ENCODE data around the gene STPG3.

The STPG3 gene

GRCh38 chr9:137295849-137296669, 45.0 kb downstream of the STPG3 start:
- TF ChIP-seq, protein P1, sequence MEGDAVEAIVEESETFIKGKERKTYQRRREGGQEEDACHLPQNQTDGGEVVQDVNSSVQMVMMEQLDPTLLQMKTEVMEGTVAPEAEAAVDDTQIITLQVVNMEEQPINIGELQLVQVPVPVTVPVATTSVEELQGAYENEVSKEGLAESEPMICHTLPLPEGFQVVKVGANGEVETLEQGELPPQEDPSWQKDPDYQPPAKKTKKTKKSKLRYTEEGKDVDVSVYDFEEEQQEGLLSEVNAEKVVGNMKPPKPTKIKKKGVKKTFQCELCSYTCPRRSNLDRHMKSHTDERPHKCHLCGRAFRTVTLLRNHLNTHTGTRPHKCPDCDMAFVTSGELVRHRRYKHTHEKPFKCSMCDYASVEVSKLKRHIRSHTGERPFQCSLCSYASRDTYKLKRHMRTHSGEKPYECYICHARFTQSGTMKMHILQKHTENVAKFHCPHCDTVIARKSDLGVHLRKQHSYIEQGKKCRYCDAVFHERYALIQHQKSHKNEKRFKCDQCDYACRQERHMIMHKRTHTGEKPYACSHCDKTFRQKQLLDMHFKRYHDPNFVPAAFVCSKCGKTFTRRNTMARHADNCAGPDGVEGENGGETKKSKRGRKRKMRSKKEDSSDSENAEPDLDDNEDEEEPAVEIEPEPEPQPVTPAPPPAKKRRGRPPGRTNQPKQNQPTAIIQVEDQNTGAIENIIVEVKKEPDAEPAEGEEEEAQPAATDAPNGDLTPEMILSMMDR (IDR thresholded peaks at IDR 0.05; ENCODE audit: unreplicated experiment in 3 of 3), result no peak
- peaks cover 4% of the 10 kb centered on the region for H3K9me3 Mint-ChIP-seq
- peaks cover 32% of the 10 kb centered on the region for H3K27me3 Mint-ChIP-seq (ENCODE audit: low read depth)
- H3K27ac Mint-ChIP-seq, result peak overlapping the region; percentile 67 to 85 (median 75)
- peaks cover 24% of the 10 kb centered on the region for H3K4me1 Mint-ChIP-seq
- H3K4me3 Mint-ChIP-seq, result peak overlapping the region; percentile 80 to 86 (median 82)
- no peaks in the 10 kb centered on the region for H3K36me3 Mint-ChIP-seq (ENCODE audit: low read depth)

DNA sequence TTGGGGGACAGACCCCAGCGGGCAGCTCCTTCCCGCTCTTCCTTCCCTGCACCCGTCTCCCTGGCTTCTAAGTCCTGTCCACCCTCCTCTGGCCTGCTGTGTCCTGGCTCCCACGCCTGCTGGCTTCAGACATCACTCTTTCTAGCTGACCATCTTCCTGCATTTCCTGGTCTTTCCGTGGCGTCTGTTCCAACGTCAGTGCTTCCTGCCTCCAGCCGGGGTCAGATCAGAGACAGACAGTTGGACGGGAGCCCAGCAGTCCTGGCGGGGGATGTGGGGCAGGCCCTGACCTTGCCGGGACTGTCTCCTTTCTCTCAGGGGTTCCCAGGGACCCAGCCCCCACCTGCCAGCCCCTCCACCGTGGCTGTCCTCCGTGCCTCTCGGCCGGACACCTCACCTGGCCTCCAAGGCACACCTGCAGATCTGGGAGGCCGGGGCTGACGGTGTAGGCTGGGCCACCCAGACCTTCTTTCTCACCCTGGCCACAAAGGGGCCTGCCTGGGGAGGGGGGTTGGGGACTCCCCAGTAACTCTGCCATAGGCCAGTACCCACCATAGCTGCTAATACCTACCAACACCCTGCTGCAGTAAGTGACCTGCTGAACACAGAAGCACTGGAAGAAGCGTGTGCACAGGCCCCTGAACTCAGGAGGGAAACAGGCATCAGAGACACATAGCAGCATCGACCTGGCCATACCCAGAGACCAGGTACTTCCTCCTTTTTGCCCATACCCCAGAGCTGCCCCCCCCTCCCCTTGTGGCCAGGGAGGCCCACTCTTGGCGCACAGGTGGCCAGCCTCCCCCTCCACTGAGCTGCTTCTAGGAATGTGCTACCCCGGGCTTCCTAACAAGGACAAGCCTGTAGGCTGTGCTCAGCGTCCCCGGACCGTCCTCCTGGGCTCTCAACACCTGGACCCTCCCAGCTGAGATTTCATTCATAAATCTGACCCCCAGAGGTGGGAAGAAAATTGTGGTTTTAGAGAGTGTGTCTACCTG, 45.9 kb downstream of the STPG3 start:
- Mint-ChIP-seq H3K36me3 (ENCODE audit: low read depth) (no peaks in the 10 kb centered on the region), H3K27me3 (ENCODE audit: low read depth) (peaks cover 32% of the 10 kb centered on the region), H3K4me3 (peak overlapping the region; percentile 80 to 86 (median 82)), H3K27ac (peak overlapping the region; percentile 67 to 85 (median 75)), H3K4me1 (peaks cover 24% of the 10 kb centered on the region), H3K9me3 (peaks cover 4% of the 10 kb centered on the region)
- TF ChIP-seq, protein P1 (IDR thresholded peaks at IDR 0.05; ENCODE audit: unreplicated experiment in 3 of 3), result no peak

GRCh38 chr9:137297966-137298365, 46.9 kb downstream of the STPG3 start:
- H3K27ac Mint-ChIP-seq, result no peak overlapping the region
- H3K9me3 Mint-ChIP-seq, result peaks cover 4% of the 10 kb centered on the region
- peaks cover 32% of the 10 kb centered on the region for H3K27me3 Mint-ChIP-seq (ENCODE audit: low read depth)
- peak overlapping the region in 2 of 3 experiments; percentile 23 to 28 for H3K4me3 Mint-ChIP-seq
- peaks cover 26% of the 10 kb centered on the region for H3K4me1 Mint-ChIP-seq
- TF ChIP-seq, protein P1 (IDR thresholded peaks at IDR 0.05; ENCODE audit: unreplicated experiment in 3 of 3), result no peak
- no peaks in the 10 kb centered on the region for H3K36me3 Mint-ChIP-seq (ENCODE audit: low read depth)

- Mint-ChIP-seq H3K27ac (no peak overlapping the region), H3K27me3 (ENCODE audit: low read depth) (peaks cover 38% of the 10 kb centered on the region), H3K4me1 (peaks cover 27% of the 10 kb centered on the region), H3K4me3 (peak overlapping the region; percentile 51 to 62 (median 59)), H3K36me3 (ENCODE audit: low read depth) (no peaks in the 10 kb centered on the region), H3K9me3 (peaks cover 2% of the 10 kb centered on the region)
- TF ChIP-seq, protein P1 (IDR thresholded peaks at IDR 0.05; ENCODE audit: unreplicated experiment in 3 of 3), result no peak
Observed at GRCh38 chr9:137298401-137299202, 47.5 kb downstream of the STPG3 start.

DNA sequence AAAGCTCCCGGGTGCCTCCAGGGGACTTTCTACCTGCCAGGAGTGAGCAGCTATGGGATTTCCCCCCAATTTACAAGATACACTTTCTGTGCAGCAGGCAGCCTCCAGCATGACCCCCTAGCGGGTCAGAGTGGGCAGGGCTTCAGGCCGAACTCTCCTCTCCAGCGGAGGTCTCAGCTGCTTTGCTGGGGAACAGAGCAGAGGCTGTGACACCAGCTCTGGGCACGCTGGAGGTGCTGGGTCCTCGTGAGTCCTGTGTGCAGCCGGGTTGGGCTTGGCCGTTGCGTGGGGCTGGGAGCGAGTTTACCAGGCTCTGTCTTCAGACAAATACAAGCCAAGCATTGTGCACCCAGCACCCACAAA, 48.1 kb downstream of the STPG3 start:
- Mint-ChIP-seq H3K9me3 (no peaks in the 10 kb centered on the region), H3K4me1 (peaks cover 22% of the 10 kb centered on the region), H3K27me3 (ENCODE audit: low read depth) (peaks cover 35% of the 10 kb centered on the region), H3K36me3 (ENCODE audit: low read depth) (no peaks in the 10 kb centered on the region), H3K27ac (no peak overlapping the region), H3K4me3 (peak overlapping the region; percentile 50 to 59 (median 51))
- TF ChIP-seq, protein P1 (IDR thresholded peaks at IDR 0.05; ENCODE audit: unreplicated experiment in 3 of 3), result no peak

Data from nephron (organoid).